ENCODE results near the gene GRID2.

Gene GRID2

GRCh38 chr4:92520563-92520962 is 216.8 kb downstream of the GRID2 start:
- DNase-seq (ENCODE audit: low read depth in 4 of 4, low spot score in 1 of 4), result no peak

DNA sequence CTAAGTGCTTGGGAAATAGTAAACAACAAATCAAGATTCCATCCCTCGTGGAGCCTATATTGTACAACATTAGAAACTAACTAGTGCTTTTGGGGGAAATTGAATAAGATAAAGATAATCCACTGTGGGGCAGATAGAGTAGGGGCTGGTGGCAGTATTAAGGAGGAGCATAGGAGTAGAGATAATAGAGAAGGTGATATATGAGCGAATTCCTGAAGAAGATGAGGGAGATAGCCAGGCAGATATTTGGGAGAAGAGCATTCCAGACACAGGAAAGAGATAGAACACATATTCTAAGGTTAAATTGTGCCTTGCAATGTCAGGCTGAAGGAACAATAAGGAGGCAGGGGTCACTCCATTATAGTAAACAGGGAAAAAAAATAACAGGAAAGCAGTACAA is 218.2 kb downstream of the GRID2 start:
- DNase-seq (ENCODE audit: low read depth in 4 of 4, low spot score in 1 of 4), result no peak

DNA sequence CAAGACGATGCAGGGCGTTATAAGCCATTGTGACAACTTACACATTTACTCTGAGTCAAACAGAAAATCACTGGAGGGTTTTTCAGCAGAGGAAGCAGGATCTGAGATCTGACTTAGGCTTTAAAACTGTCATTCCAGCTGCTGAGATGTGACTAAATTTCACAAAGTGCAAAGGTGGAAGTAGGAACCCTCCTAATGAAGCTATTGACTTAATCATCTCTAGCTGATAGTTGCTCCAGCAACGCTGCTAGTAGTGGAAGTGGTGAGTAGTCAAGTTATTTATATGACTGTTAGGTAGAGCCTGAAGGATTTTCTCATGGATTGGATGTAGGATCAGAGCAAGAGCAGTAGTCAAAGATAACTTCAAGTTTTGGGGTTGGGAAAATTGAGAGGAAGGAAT is 218.6 kb downstream of the GRID2 start:
- no peak for DNase-seq (ENCODE audit: low read depth in 4 of 4, low spot score in 1 of 4)

- no peak for DNase-seq (ENCODE audit: low read depth in 4 of 4, low spot score in 1 of 4)
Observed at GRCh38 chr4:92524131-92524530, 220.4 kb downstream of the GRID2 start.

GRCh38 chr4:92528541-92528940 is 224.8 kb downstream of the GRID2 start:
- no peak for DNase-seq (ENCODE audit: low read depth in 4 of 4, low spot score in 1 of 4)

GRCh38 chr4:92529510-92529909 is 225.7 kb downstream of the GRID2 start:
- no peak for DNase-seq (ENCODE audit: low read depth in 4 of 4, low spot score in 1 of 4)

- DNase-seq (ENCODE audit: low read depth in 4 of 4, low spot score in 1 of 4), result no peak
Observed at GRCh38 chr4:92535599-92535998, 231.8 kb downstream of the GRID2 start.

GRCh38 chr4:92551616-92552015 is 247.8 kb downstream of the GRID2 start:
- DNase-seq (ENCODE audit: low read depth in 4 of 4, low spot score in 1 of 4), result no peak

- DNase-seq (ENCODE audit: low read depth in 4 of 4, low spot score in 1 of 4), result no peak
Observed at GRCh38 chr4:92566269-92566668, 262.5 kb downstream of the GRID2 start.

- no peak for DNase-seq (ENCODE audit: low read depth in 4 of 4, low spot score in 1 of 4)
Observed at GRCh38 chr4:92580816-92581215, 277.1 kb downstream of the GRID2 start.

- DNase-seq (ENCODE audit: low read depth in 4 of 4, low spot score in 1 of 4), result no peak
Observed at GRCh38 chr4:92599044-92599443, 295.3 kb downstream of the GRID2 start.

DNA sequence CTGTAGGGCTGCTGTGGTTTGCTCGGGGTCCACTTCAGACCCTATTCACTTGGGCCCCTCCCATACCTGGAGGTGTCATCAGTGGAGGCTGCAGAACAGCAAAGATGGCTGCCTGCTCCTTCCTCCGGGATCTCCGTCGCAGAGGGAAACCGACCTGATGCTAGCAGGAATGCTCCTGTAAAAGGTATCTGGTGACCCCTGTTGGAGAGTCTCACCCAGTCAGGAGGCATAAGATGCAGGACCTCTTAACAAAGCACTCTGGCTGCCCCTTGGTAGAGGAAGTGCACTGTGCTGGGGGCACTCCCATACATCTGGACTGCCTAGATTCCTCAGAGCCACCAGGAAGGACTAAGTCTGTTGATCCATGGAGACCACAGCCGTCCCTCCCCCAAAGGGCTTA is 296.9 kb downstream of the GRID2 start:
- DNase-seq (ENCODE audit: low read depth in 4 of 4, low spot score in 1 of 4), result no peak

DNA sequence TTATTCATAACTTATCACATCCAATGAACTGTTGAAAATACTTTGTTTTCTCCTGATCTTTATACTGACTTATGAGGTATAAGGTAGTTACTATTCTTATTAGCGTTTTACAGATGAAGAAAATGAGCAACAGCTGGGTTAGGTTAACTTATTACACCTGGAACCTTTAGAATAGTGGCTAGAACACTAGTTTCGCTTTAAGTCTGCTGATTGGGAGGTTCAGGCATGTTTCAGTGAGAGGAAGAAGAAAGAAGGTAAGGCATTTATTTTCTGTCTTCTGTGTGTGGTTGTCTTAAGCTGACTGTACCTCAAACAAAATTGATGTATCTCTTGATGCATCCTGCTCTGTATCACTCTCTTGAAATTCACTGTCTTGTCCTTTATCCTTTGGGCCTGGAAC is 302.5 kb downstream of the GRID2 start:
- DNase-seq (ENCODE audit: low read depth in 4 of 4, low spot score in 1 of 4), result no peak

GRCh38 chr4:92615049-92615448 is 311.3 kb downstream of the GRID2 start:
- DNase-seq (ENCODE audit: low read depth in 4 of 4, low spot score in 1 of 4), result no peak

DNA sequence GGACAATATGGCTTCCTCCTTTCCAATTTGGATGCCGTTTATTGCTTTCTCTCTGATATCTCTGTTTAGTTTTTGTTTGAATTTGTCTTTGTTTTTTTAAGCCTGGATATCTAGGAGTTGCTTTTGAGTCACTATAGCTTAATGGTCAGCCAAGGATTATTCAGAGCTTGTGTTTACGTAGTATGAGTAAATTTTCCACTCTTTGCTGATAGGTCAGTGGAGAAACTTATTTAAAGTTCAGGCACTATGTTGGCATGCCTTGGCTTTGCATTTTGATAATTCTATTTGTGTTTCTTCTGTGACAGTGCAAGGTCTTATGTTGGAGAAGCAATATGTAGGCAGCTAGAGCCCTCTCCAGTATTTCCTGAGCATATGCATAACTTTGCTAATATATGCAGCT is 315.2 kb downstream of the GRID2 start:
- DNase-seq (ENCODE audit: low read depth in 4 of 4, low spot score in 1 of 4), result no peak

DNA sequence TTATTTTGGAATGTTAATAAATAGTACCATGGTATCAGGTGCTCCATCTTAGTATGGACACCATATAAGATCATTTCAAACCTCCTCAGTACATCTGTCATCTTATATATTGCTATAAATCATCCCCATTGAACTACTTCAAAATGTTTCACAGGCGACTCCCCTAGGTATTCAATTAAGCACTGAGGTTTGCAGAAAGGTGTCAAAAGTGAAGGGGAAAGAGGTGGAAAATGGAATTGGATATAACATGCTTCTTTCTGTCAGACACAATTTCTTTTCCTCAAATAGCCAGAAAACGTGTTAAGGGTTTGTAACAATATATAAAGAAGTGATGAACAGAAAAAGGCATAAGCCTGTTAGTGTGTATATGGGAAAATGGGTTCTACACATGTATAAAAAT is 325.5 kb downstream of the GRID2 start:
- DNase-seq (ENCODE audit: low read depth in 4 of 4, low spot score in 1 of 4), result no peak

DNA sequence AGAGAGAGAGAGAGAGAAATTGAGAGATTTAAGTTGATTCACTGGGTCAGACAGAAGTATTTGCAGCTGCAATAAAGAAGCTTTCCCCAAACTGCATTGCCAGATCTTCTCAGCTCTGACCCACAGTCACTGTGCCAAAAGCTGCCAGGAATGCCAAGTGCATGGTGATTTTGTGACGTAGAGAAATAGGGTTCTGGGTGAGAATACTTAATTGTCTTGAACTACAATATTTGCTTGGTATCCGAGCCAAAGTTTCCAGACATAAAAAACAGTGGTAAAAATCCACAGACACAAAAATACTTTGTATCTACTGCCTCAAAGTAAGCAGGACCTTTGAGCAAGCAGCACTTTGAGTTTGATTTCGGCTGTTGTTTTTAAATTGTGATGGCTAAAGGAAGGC is 331.1 kb downstream of the GRID2 start:
- DNase-seq (ENCODE audit: low read depth in 4 of 4, low spot score in 1 of 4), result no peak

DNA sequence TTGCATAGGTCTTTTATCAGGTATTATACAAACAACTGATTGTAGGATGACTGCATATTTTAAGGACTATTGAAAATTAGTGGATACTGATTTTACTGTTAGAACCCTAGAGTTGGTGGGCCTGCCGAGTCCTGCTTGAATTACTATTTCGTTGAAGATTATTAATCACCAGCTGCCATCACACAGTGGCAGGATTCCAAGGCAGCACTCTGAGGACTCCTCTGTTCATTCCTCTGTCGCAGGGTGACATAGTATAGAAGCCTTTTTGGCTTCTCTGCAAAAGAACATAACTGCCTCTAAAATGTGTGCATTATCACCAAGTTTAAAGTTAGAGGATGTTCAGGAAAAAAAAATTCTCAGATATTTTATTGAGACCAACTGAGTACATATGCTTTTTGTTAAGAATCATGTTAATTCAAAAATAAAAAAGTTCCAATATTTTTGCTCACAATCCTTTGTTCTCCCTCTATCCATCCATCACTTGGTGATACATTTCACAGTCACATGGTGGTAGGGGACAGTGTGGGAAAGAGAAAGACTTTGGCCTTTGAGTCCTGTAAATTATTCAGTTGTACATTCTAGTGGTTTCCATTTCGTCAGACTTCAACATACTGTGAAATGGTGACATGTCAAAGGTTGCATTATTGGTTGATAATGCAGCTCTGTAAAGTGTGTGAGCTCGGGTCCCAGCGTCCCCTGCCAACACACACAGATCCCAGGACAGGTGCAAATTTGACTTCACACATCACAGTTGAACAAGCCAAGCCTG is 332.5 kb downstream of the GRID2 start:
- DNase-seq (ENCODE audit: low read depth in 4 of 4, low spot score in 1 of 4), result no peak

DNA sequence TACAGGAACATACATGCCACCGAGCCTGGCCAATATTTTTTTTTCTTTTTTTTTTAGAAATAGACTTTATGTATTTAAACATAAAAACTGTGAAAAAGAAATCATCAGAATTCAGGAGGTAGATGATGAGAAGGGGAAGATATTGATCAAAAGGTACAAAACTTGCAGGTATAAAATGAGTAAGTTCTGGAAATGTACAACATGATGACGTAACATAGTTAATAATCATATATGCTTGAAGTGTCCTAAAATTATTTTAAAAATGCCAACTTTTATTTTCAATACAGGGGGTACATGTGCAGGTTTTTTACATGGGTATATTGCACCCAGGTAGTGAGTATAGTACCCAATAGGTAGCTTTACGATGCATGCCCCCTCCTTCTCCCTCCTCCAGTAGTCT is 337.6 kb downstream of the GRID2 start:
- no peak for DNase-seq (ENCODE audit: low read depth in 4 of 4, low spot score in 1 of 4)

GRCh38 chr4:92646826-92647225 is 343.1 kb downstream of the GRID2 start:
- no peak for DNase-seq (ENCODE audit: low read depth in 4 of 4, low spot score in 1 of 4)

DNA sequence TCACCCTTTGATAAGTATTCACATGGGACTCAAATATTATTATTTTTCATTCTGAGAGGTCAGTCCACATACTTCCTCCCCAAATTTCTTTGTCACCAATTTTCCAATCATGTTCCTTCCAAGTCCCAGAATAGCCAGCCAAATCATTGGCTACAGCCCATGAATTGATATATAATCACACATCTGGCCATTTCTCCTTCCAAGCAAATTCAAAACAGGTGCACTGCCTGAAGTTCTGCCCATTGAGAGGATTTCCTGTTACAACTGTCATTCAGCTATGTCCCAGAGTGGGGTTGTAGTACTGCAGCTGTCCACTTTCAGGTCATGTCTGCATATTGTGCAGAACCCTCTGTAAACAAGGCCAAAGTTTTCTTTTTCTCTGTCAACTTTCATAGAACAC is 347.8 kb downstream of the GRID2 start:
- no peak for DNase-seq (ENCODE audit: low read depth in 4 of 4, low spot score in 1 of 4)

DNA sequence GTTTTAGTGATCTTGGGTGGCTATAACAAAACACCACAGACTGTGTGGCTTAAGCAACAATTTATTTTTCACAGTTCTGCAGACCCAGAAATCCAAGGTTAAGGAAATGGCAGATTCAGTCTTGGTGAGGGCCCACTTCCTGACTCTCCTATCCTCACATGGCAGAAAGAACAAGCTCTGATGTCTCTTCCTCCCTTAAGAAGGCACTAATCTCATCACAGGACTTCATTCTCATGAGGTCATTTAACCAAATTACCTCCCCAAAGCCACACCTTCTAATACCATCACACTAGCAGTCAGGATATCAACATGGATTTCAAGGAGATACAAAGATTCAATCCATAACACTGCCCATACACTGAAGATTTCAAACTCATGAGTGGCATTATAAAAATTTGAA is 350.3 kb downstream of the GRID2 start:
- DNase-seq (ENCODE audit: low read depth in 4 of 4, low spot score in 1 of 4), result no peak

- DNase-seq (ENCODE audit: low read depth in 4 of 4, low spot score in 1 of 4), result no peak
Observed at GRCh38 chr4:92657695-92658094, 353.9 kb downstream of the GRID2 start.

Measured in stimulated activated CD4-positive, alpha-beta T cell treated with anti-CD3 and anti-CD28 coated beads, Interleukin-1b, Interleukin-23, amount 100 ng/mL, for 24 hours (primary cell).